Transverse colon (tissue), 4 donors: ENCODE measurements around the gene PRRC2A. TPM values are rescaled to one million over a fixed set of nuclear protein-coding genes. Genes with fewer than 3 reads are reported as not detected.

Experiments used
- DNase-seq: peaks from one replicate; pipeline ENCODE4 v3.0.0-alpha.2; 2019
- H3K27ac ChIP-seq, 4 donors: fragments of 200-600 bp; sonication (generic); 2 replicates each; pipeline ENCODE4 v1.5.1; 2016 to 2018; ENCODE audit warnings: inconsistent platforms in 4 of 4
- H3K27me3 ChIP-seq: fragments of 200-600 bp; sonication (generic); 2 replicates; pipeline ENCODE4 v1.5.1; 2017; ENCODE audit warnings: inconsistent platforms
- H3K36me3 ChIP-seq, 4 donors: fragments of 200-600 bp; sonication (generic); 2 replicates each; pipeline ENCODE4 v1.5.1; 2017 to 2019; ENCODE audit warnings: inconsistent platforms in 4 of 4
- H3K4me1 ChIP-seq, 4 donors: fragments of 200-600 bp; sonication (generic); 2 replicates each; pipeline ENCODE4 v1.5.1; 2017 to 2020; ENCODE audit warnings: inconsistent platforms in 4 of 4
- H3K4me3 ChIP-seq, 4 donors: fragments of 200-600 bp; sonication (generic); 1 replicate in 1 of 4; 2 replicates in 3 of 4; pipeline versions ENCODE4 v1.5.1 to v1.6.1; 2017 to 2019; ENCODE audit warnings: inconsistent platforms in 4 of 4
- H3K9me3 ChIP-seq, 2 donors: fragments of 200-600 bp; sonication (generic); 2 replicates each; pipeline ENCODE4 v1.5.1; 2017 to 2019; ENCODE audit warnings: inconsistent platforms in 2 of 2
- CTCF ChIP-seq, 5 experiments: fragments of 200-600 bp in 3 of 5; fragments of 450-650 bp in 2 of 5; sonication (generic) in 3 of 5; IDR thresholded peaks; 1 replicate in 2 of 5; 2 replicates in 3 of 5; pipeline ENCODE4 v1.5.1; 2016 to 2017; ENCODE audit warnings: antibody characterized with exemption in 5 of 5, inconsistent platforms in 3 of 5, mild to moderate bottlenecking in 2 of 5, moderate library complexity in 1 of 5
- EP300 ChIP-seq: sonication (generic); formaldehyde crosslinking; IDR thresholded peaks from one replicate; pipeline ENCODE4 v1.6.1; 2017; ENCODE audit warnings: antibody characterized with exemption, low read depth
- POLR2A ChIP-seq: fragments of 450-650 bp; IDR thresholded peaks from one replicate; pipeline ENCODE4 v1.6.1; 2016; ENCODE audit warnings: antibody characterized with exemption, mild to moderate bottlenecking, moderate library complexity
- POLR2AphosphoS5 ChIP-seq, 3 donors: sonication (generic); formaldehyde crosslinking; IDR thresholded peaks; one replicate each; pipeline ENCODE4 v1.6.1; 2016; ENCODE audit warnings: antibody characterized with exemption in 3 of 3
- WGBS, 2 donors: methylation state at CpG; one replicate each; pipeline ENCODE4 v1.1.5; 2018; ENCODE audit warnings: low coverage in 1 of 2; 5-methylcytosine and 5-hydroxymethylcytosine counted together
- in situ Hi-C, 4 donors: fragments of 200-750 bp; cut with MboI; loops; one replicate each; pipeline versions ENCODE4 v1.15.0 to v1.15.1; 2017; ENCODE audit warnings: low sequenced_read_pairs in 3 of 4, low pct_ligation_motif_present in 1 of 4, low pct_unique_long_range_greater_than_20kb in 1 of 4
- intact Hi-C: fragments of 100-400 bp; cut with DNase I; formaldehyde crosslinking; loops from one replicate; pipeline ENCODE4 v1.15.1; 2023; ENCODE audit warnings: low total_unique reads
- total RNA-seq, 4 donors: library from RNA; depleted of rRNA; stranded (reverse); fragments of >200 nt; gene quantifications; one replicate each; pipeline ENCODE4 v1.1.0, GENCODE V29; 2016

PRRC2A gene
- total RNA-seq, 4 donors from 2014 or later = 63.9 to 138 (median 85.8) TPM

DNA sequence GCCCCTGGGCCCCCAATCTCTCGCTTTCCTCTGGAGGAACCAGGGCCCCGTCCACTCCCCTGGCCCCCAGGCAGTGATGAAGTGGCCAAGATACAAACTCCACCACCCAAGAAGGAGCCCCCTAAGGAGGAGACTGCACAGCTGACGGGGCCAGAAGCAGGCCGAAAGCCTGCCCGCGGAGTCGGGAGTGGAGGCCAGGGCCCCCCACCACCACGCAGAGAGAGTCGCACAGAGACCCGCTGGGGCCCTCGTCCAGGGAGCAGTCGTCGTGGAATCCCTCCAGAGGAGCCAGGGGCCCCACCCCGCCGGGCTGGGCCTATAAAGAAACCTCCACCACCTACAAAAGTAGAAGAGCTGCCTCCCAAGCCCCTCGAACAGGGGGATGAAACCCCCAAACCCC lies 10.7 kb downstream of the PRRC2A start:
- TF ChIP-seq CTCF (IDR thresholded peaks at IDR 0.05) (no peak), EP300 (no peak), POLR2A (no peak), POLR2AphosphoS5 (IDR thresholded peaks at IDR 0.05) (no peak)
- no peak for DNase-seq
- H3K27ac ChIP-seq = no peak overlapping the region
- H3K4me1 ChIP-seq = no peaks in the 10 kb centered on the region
- in situ Hi-C loops = no loop called here
- H3K9me3 ChIP-seq = no peaks in the 10 kb centered on the region
- no peaks in the 10 kb centered on the region for H3K27me3 ChIP-seq
- 91% methylated on average over 16 of the region's 16 CpGs; no CpG with 5 or more reads in 1 of the 2 donors for WGBS, 2 donors
- H3K4me3 ChIP-seq = no peak overlapping the region
- intact Hi-C loops = no loop called here
- H3K36me3 ChIP-seq = peaks cover 0 to 86% (median 45%) of the 10 kb centered on the region in 4 donors

DNA sequence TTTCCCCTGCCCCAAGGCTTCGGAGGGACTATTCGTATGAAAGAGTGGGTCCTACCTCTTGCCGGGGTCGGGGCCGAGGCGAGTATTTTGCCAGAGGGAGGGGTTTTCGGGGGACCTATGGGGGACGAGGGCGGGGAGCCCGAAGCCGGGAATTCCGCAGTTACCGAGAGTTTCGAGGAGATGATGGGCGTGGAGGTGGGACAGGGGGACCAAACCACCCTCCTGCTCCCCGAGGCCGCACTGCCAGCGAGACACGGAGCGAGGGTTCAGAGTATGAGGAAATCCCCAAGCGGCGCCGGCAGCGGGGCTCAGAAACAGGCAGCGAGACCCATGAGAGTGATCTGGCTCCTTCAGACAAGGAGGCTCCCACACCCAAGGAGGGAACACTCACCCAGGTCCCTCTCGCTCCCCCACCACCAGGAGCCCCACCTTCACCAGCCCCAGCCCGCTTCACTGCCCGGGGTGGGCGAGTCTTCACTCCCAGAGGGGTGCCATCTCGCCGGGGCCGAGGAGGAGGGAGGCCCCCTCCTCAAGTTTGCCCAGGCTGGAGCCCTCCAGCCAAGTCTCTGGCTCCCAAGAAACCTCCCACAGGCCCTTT lies 11.3 kb downstream of the PRRC2A start:
- Histone ChIP-seq H3K4me1 (no peaks in the 10 kb centered on the region), H3K27me3 (no peaks in the 10 kb centered on the region), H3K4me3 (no peak overlapping the region), H3K27ac (no peak overlapping the region), H3K36me3 (peaks cover 0 to 86% (median 45%) of the 10 kb centered on the region in 4 donors), H3K9me3 (no peaks in the 10 kb centered on the region)
- 92% methylated on average over 32 of the region's 32 CpGs; no CpG with 5 or more reads in 1 of the 2 donors for WGBS, 2 donors
- no peak for TF ChIP-seq EP300
- TF ChIP-seq POLR2A = no peak
- no peak for TF ChIP-seq CTCF (IDR thresholded peaks at IDR 0.05)
- peak in 1 of 3 donors; percentile 41 for TF ChIP-seq POLR2AphosphoS5 (IDR thresholded peaks at IDR 0.05)
- DNase-seq = no peak
- in situ Hi-C loops (no loop called here), intact Hi-C loops (no loop called here)

- DNase-seq = no peak
- 91% methylated on average over 26 of the region's 26 CpGs; no CpG with 5 or more reads in 1 of the 2 donors for WGBS, 2 donors
- peaks cover 0 to 84% (median 45%) of the 10 kb centered on the region in 4 donors for H3K36me3 ChIP-seq
- H3K4me3 ChIP-seq = no peak overlapping the region
- intact Hi-C loops (no loop called here), in situ Hi-C loops (no loop called here)
- no peak overlapping the region for H3K27ac ChIP-seq
- H3K27me3 ChIP-seq = no peaks in the 10 kb centered on the region
- TF ChIP-seq POLR2A (no peak), EP300 (no peak), POLR2AphosphoS5 (IDR thresholded peaks at IDR 0.05) (peak in 1 of 3 donors; percentile 3)
- no peaks in the 10 kb centered on the region for H3K9me3 ChIP-seq
- no peaks in the 10 kb centered on the region for H3K4me1 ChIP-seq
Measured at GRCh38 chr6:31632279-31632946, 11.9 kb downstream of the PRRC2A start.

GRCh38 chr6:31633447-31633846 lies 12.9 kb downstream of the PRRC2A start:
- no peaks in the 10 kb centered on the region for H3K9me3 ChIP-seq
- no peaks in the 10 kb centered on the region for H3K27me3 ChIP-seq
- intact Hi-C loops = no loop called here
- TF ChIP-seq POLR2AphosphoS5 (IDR thresholded peaks at IDR 0.05) (no peak), EP300 (no peak), POLR2A (no peak), CTCF (IDR thresholded peaks at IDR 0.05) (no peak)
- peaks cover 0 to 75% (median 41%) of the 10 kb centered on the region in 4 donors for H3K36me3 ChIP-seq
- no peak for DNase-seq
- no peak overlapping the region for H3K27ac ChIP-seq
- in situ Hi-C loops = no loop called here
- H3K4me1 ChIP-seq = no peaks in the 10 kb centered on the region
- WGBS, 2 donors = 89% methylated on average over 7 of the region's 7 CpGs; no CpG with 5 or more reads in 1 of the 2 donors
- H3K4me3 ChIP-seq = no peak overlapping the region
